ENCODE measurements around the gene BUD23.

DNA sequence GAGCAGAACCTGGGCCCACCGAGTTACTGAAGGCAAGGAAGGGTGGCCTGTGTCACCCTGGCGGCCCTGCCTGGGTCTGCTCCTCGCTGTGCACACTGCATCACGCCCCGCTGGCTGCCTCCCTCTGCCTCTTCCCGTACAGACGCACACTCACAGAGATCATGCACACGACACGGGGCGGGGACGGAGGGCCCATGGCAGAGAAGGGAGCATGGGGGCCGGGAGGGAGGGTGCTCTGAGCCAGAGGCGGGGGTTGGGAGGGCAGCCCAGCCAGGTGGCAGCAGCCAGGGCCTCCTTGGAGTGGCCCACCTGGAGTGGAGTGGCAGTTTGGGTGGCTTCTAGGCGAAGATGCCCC lies 16.6 kb downstream of the BUD23 start:
- TF ChIP-seq, protein P1, sequence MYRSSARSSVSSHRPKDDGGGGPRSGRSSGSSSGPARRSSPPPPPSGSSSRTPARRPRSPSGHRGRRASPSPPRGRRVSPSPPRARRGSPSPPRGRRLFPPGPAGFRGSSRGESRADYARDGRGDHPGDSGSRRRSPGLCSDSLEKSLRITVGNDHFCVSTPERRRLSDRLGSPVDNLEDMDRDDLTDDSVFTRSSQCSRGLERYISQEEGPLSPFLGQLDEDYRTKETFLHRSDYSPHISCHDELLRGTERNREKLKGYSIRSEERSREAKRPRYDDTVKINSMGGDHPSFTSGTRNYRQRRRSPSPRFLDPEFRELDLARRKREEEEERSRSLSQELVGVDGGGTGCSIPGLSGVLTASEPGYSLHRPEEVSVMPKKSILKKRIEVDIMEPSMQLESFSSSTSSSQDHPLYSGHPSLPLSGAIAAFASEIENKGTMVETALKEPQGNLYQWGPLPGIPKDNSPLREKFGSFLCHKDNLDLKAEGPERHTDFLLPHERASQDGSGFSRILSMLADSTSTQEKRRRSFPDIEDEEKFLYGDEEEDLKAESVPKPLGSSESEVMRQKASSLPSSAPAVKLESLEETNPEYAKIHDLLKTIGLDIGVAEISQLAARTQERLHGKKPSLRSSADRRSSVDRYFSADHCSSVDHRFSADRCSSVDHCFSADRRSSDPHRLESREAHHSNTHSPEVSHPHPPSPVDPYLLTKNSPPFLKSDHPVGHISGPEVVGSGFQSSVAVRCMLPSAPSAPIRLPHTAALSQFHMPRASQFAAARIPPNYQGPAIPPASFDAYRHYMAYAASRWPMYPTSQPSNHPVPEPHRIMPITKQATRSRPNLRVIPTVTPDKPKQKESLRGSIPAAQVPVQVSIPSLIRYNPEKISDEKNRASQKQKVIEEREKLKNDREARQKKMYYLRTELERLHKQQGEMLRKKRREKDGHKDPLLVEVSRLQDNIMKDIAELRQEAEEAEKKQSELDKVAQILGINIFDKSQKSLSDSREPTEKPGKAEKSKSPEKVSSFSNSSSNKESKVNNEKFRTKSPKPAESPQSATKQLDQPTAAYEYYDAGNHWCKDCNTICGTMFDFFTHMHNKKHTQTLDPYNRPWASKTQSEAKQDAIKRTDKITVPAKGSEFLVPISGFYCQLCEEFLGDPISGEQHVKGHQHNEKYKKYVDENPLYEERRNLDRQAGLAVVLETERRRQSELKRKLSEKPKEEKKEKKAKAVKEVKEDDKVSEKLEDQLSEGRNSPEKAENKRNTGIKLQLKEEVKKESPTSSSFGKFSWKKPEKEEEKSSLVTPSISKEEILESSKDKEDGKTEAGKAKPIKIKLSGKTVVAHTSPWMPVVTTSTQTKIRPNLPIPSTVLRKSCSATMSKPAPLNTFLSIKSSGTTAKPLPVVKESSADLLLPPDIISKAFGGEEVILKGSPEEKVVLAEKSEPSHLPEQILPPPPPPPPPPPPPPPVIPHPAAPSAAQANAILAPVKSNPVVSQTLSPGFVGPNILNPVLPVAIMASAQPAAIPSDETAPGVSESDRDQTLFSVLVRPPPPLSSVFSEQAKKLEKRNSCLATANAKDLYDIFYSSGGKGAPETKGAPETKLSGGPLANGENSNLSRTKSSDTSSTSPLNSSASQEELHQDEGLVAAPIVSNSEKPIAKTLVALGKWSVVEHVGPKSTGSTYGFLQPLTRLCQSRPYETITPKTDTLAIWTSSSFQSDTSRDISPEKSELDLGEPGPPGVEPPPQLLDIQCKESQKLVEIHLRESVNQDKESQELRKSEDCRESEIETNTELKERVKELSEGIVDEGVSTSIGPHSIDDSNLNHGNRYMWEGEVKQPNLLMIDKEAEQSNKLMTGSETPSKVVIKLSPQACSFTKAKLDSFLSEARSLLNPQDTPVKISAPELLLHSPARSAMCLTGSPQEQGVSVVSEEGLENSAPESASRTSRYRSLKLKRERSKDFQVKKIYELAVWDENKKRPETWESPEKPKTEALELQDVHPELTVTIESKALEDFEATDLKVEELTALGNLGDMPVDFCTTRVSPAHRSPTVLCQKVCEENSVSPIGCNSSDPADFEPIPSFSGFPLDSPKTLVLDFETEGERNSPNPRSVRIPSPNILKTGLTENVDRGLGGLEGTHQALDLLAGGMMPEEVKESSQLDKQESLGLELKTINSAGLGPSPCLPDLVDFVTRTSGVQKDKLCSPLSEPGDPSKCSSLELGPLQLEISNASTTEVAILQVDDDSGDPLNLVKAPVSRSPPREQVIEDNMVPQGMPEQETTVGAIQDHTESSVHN (IDR thresholded peaks at IDR 0.05; ENCODE audit: borderline replicate concordance in 1 of 2, low read depth in 1 of 2): no peak
- TF ChIP-seq ZNF507 (tag; conservative IDR thresholded peaks at IDR 0.05): no peak
- TF ChIP-seq, protein P2, sequence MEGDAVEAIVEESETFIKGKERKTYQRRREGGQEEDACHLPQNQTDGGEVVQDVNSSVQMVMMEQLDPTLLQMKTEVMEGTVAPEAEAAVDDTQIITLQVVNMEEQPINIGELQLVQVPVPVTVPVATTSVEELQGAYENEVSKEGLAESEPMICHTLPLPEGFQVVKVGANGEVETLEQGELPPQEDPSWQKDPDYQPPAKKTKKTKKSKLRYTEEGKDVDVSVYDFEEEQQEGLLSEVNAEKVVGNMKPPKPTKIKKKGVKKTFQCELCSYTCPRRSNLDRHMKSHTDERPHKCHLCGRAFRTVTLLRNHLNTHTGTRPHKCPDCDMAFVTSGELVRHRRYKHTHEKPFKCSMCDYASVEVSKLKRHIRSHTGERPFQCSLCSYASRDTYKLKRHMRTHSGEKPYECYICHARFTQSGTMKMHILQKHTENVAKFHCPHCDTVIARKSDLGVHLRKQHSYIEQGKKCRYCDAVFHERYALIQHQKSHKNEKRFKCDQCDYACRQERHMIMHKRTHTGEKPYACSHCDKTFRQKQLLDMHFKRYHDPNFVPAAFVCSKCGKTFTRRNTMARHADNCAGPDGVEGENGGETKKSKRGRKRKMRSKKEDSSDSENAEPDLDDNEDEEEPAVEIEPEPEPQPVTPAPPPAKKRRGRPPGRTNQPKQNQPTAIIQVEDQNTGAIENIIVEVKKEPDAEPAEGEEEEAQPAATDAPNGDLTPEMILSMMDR (IDR thresholded peaks at IDR 0.05 in 2 of 3, conservative IDR thresholded peaks at IDR 0.05 in 1 of 3; ENCODE audit: insufficient read depth in 2 of 3, low read depth in 1 of 3, low read length in 3 of 3): no peak
